Left renal pelvis (tissue), 4 donors: Measurements from ENCODE around the gene ESAM. TPM values are rescaled to one million over a fixed set of nuclear protein-coding genes. Genes with fewer than 3 reads are reported as not detected.

Experiments used
- DNase-seq, 4 donors: peaks; one replicate each; pipeline ENCODE4 v3.0.0-alpha.2; 2013; ENCODE audit warnings: low read depth in 4 of 4, low spot score in 3 of 4
- polyA plus RNA-seq, 4 donors: library from polyadenylated mRNA; unstranded; fragments of 120-200 nt; gene quantifications; one replicate each; pipeline ENCODE4 v1.2.1, GENCODE V29; 2013; ENCODE audit not compliant: insufficient read length in 4 of 4

The ESAM gene
- polyA plus RNA-seq, 4 donors = 39.0 to 71.8 (median 67.0) TPM

DNA sequence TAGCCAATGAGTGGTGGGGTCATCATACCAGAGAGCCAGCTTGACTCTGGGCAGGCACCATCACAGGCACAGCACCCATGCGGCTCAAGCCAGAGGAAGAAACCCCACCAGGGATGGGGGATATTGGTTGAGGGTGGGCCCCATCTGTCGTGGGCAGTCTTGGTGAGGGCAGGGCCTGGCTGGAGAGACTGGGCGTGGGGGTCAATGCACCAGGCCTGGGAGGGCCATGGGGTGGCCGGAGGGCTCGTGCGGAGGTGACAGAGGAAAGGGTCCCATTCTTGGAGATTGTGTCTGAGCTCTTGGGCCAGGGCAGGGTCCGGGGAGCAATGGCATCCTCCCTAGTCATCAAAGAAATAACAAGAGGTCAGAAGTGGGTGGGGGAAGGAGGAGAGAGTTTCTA lies 8.5 kb downstream of the ESAM start:
- no peak for DNase-seq

- DNase-seq = no peak
Observed at GRCh38 chr11:124753205-124753604, 8.9 kb downstream of the ESAM start.

DNA sequence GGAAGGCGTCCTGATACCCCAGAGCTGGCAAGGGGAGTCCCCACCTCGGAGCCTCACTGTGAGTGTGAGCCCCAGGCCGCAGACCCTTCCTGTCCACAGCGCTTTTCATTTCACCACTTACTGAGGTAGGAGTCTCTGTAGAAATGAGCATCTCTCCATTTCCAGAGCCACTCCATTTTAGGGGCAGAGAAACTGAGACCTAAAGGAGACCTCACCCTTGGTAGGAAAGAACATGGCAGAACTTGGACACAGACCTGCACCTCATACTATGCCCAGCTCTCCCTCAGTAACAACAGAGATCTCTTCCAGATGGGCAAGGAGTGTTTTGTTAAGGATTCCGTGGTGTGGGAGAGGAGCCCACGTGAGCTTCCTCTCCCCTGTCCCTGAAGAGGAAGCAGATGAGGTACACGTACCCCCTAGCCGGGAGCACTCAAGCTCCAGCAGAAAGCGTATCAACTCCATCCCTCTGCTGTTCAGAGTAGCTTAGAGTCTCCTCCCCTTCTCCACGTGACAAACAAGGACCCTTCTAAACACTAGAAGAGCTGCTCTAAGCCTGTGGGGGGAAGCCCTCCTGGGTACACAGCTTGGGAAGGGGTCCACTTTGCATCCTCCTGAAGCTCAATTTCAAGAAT lies 9.5 kb downstream of the ESAM start:
- DNase-seq = no peak

- no peak for DNase-seq
Observed at GRCh38 chr11:124751741-124752470, 10.2 kb downstream of the ESAM start, which contains the start of gene VSIG2. TSS of gene VSIG2 (minus strand) at chr11:124752255. CDS start at chr11:124752137, 118 bp downstream.

- DNase-seq = no peak
Observed at GRCh38 chr11:124751391-124751740, 10.7 kb downstream of the ESAM start.

GRCh38 chr11:124749912-124750311 lies 12.2 kb downstream of the ESAM start:
- no peak for DNase-seq

DNA sequence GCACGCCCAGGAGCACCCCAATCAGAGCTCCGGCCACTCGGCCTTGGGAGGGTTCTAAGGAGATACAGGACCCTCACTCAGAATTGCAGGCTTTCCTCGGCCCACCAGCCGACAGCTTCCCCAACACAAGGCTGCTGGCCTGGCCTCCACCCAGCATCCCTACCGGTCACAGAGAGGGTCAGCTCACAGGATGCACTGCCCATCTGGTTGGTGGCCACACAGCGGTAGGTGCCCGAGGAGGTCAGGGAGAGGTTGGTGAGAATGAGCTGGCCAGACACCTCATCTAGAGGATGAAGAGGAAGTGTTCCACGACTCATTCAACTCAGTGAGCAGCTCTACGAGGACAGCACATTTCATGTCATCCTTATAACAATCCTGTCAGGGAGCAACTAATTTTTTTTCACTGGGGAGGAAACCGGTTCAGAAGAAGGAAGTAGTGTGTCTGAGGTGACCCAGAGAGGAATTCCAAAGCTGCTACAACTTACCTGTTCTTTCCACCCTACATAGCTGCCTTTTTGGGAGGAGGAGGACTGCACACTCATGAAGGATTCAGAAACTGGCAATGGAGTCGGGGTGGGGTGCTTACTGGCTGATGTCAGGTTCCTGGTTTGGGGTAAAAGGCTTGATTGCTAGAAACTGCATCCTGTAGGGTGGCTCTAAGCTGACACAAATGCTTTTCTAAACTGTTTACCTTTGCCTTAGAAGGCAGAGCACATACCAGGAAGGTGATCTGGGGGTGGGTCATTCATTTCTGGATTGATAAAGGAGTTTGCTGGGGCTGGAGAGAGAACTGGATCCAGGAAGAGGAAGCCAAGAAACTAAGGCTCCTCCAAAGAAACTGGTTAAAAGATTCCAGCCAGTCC lies 13.4 kb downstream of the ESAM start:
- no peak for DNase-seq

DNA sequence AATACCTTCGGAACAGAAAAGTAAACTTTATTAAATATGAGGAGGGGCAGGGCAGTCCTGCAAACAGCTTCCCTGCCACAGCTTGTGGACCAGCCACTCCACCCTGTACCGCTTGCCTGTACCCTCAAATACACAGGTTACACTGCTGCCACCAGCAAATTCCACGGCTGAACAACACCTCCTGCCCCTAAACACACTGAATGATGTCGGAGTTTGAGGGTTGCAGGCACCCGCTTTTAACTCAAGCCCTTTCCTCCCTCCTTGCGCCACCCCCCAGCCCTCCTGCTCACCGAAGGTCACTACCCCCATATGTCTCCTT lies 14.0 kb downstream of the ESAM start:
- DNase-seq = no peak

GRCh38 chr11:124747406-124748099 lies 14.5 kb downstream of the ESAM start:
- no peak for DNase-seq

GRCh38 chr11:124746621-124747243 lies 15.4 kb downstream of the ESAM start:
- DNase-seq = no peak

- DNase-seq = no peak
Observed at GRCh38 chr11:124745835-124746620, 16.1 kb downstream of the ESAM start.

DNA sequence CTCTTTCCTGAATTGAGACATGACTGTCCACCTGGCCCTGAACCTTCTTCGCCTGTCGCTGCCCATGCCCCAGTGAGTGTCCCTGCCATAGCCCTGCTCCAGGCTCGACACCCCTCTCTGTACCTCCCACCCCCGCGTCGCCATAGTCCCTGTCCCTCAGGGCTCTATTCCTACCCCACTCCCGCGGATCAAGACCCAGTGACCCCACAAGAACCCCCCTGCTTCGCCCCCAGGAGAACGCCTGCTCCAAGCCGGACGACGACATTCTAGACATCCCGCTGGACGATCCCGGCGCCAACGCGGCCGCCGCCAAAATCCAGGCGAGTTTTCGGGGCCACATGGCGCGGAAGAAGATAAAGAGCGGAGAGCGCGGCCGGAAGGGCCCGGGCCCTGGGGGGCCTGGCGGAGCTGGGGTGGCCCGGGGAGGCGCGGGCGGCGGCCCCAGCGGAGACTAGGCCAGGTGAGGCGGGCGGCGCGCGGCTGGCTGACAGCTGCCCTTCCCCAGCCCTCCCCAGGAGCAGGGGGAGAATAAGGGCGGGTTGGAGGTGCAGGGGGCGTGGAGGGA lies 16.7 kb downstream of the ESAM start:
- no peak for DNase-seq

GRCh38 chr11:124743050-124743449 lies 19.0 kb downstream of the ESAM start:
- DNase-seq = no peak

DNA sequence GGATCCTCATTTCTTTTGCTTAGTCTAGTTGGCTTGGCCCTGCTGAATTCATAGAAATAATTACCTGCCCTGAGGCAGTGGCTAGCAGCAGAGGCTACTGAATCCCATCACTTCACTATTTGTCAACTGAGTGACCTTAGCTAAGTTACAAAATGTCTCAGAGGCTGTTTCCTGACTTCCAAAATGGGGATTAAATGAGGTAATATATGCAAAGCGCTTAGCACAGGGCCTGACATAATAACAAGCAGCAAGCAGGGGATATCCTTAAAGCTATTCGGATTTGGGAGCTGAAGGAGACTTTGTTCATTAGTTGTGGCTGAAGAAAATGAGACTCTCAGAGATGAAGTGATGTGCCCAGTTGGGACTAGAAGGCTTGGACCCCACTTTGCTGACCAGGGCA lies 19.5 kb downstream of the ESAM start:
- no peak for DNase-seq

DNA sequence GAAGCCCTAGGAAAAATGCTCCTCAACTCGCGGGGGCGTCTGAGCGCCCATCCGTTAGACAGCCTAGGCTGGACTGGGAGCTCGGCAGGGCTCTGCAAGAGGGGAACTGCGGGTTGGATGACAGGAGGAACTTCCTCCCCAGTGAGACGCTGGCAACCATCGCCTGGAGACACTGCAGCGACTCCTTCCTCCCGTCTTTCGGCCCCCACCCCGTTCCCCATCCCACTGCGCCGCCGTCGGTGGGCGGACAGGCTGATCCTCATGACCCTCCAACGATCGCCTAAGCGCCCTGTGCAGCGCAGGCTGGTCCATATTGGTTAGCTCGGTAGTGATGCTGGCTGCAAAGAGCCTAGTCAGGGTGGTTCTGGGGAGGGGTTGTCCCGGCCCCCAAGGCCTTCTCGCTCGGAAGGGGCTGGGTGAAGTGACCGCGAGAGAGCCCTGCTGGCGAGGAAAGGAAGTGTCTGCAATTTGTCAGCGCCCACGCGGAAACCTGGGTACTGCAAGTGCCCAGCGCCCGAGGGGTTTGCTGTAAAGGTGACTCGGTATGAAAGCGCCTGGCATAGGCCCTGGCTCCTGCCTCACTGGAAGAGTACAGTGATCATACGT lies 21.7 kb downstream of the ESAM start:
- DNase-seq = no peak

GRCh38 chr11:124739479-124740276 lies 22.4 kb downstream of the ESAM start, which contains the start of gene NRGN:
TSS of gene NRGN (plus strand) at chr11:124739942. CDS start at chr11:124740085, 143 bp downstream.
- peak; percentile 77 to 89 (median 86) for DNase-seq

DNA sequence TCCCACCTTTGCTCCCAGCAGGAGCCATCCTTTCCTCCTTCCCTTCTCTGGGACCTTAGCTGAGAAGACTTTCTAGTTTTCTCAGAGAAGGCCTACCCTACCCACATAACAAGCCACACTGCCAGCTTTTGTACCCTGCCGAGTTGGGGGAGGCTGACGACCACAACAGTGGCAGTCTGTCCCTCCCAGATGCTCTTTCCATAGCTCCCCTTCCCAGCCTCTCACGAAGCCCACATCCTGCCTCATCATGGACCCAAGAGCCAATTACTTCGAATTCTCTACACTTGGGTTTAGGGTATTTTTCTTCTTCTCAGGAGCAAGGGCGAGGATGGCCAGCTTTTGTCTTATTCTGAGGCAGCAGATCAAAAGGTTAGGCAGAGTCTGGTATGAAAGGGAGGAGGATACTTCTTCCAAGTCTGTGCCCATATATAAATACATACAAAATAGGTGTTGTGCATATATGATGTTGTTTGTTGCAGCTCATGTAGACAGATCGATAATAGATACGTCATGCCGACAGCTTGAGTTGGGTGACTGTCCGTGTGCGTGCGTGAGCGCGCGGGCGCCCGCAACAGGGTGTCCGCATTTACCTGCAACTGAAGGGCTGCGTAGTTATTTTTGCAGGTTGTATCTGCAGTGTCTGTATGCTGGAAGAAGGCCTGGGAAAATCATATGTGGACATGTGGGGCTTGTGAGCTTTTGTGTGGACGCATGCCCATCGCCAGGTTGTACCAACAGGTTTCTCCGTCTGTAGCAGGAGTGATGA lies 23.2 kb downstream of the ESAM start:
- DNase-seq = no peak
